GM18505 (cell line): ENCODE measurements around the gene ABCC12.

Experiments
- ATAC-seq: cut with Tn5 transposase; IDR thresholded peaks from one replicate; pipeline ENCODE4 v1.9.1; 2021; ENCODE audit not compliant: unreplicated experiment
- POLR2A ChIP-seq: IDR thresholded peaks from 4 replicates; pipeline ENCODE4 v1.6.1; 2011; ENCODE audit warnings: borderline replicate concordance; ENCODE audit not compliant: insufficient read depth, insufficient read length; ENCODE audit errors: extremely low read depth

ABCC12 gene

DNA sequence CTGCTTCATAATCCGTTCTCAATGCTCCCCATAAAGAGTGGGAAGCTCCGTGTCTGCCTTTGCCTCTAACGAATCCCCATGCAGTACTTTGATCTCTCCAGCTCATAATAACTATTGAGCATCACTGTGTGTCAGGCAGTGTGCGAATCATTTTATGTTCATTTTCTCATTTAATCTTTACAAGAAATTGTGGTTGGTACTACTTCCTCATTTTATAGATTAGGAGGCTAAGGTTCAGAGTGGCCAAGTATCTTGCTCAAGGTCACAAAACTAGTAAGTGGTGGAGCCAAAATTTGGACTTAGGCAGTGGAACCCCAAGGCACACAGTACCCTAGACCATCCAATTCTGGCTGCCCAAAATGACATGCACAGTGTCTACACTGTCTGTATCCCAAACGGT lies 44.8 kb downstream of the ABCC12 start:
- no peak for ATAC-seq

DNA sequence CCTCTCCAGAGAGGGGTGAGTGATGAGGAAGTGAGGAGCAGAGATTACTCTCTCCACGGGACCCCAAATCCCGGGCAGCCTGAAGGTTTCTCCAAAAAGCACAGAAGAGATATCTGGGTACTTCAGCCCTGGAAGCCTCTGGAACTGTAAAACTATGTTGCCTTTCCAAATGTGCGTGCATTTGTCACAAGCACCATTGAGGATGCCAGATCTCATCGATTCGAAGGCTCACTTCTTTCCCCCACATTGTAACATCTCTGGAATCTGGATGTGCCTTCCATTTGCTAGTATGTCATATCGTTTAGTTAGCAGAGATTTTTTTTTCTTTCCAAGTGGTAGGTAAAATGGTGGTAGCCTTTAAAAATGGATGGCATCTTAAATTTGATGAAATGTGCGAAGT lies 45.8 kb downstream of the ABCC12 start:
- no peak for ATAC-seq
- no peak for TF ChIP-seq POLR2A

More for the DNA sequence above, 44.8 kb downstream of the ABCC12 start:
- TF ChIP-seq POLR2A = no peak

DNA sequence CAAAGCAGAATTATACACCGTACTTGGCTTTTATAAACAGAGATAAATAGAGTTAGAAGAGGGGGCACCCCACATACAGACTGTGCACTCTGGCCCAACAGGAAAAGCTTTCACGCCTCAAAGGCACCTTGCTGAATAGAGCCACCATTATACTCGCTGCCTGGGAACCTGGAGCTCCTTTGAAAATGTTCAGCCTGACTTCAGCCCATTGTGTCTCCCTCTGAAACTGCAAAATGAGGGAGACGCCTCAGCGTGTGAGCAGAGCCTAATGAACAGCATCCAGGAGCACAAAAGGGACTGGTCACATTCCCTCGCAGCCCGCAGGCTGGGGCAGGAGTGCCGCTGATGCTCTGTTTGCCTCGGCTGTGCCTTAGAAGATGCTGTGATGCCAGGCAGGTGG lies 46.3 kb downstream of the ABCC12 start:
- TF ChIP-seq POLR2A = no peak
- no peak for ATAC-seq

DNA sequence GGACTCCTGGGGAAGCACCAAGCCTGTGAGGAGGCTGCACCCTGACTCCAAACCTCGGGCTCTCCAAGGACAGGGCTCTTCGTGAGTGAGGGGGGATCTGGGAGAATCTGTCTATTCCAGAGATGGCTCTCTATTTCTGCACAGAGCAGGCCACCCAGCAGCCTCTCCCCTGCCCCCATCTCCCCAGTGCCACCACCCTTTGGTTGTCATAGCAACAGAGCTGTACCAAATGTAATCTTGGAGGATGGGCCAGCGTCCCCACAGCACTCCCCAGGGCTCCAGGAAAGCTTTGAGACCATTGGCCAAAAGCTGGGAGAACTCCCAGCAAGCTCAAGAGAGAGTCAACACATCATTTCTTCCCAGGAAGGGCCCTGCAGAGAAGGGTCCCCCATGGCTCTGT lies 49.3 kb downstream of the ABCC12 start:
- no peak for TF ChIP-seq POLR2A
- ATAC-seq = no peak
